Coronary artery (tissue), 2 donors: ENCODE data around the gene UMODL1.

ENCODE experiments used
- DNase-seq: peaks from one replicate; pipeline ENCODE4 v3.0.0-alpha.2; 2017; ENCODE audit warnings: low spot score
- H3K27ac ChIP-seq, 2 donors: fragments of 200-600 bp; sonication (generic); one replicate each; pipeline ENCODE4 v1.5.1; 2016 to 2019
- H3K4me3 ChIP-seq: fragments of 200-600 bp; sonication (generic); 2 replicates; pipeline ENCODE4 v1.5.1; 2016; ENCODE audit warnings: mild to moderate bottlenecking, moderate library complexity
- CTCF ChIP-seq: fragments of 200-600 bp; sonication (generic); IDR thresholded peaks from one replicate; pipeline ENCODE4 v1.5.1; 2019; ENCODE audit warnings: antibody characterized with exemption

UMODL1 gene

DNA sequence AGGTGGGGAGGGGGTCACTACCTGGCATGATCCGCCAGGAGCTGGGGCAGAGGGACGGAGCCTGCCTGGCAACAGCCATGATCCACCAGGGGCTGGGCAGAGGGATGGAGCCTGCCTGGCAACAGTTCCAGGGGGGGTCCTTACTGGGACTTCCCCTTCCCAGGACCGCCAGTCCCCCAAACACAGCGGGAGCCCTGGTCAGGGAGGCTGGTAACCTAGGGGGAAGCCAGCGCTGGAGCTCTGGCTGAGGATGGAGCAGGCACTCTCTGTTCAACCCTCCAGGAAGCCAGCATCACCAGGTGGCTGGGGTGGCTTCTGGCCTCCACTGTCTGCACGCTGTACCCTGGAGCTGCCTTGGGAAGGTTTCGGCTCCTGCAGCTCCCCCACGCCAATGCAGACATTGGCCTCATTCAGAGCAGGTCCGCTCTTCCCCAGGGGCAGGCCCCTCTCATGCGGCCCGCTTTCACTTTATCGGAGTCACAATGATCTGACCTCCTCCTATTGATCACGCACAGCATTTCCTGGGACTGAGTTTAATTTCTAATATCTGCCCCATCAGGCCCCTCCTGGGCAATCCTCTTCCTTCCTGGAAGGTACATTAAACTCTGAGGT lies 79.5 kb downstream of the UMODL1 start:
- Histone ChIP-seq H3K4me3 (no peak overlapping the region), H3K27ac (no peak overlapping the region)
- peak; percentile 70 for DNase-seq
- no peak for TF ChIP-seq CTCF

GRCh38 chr21:42151148-42151947 lies 80.2 kb downstream of the UMODL1 start:
- no peak overlapping the region for H3K4me3 ChIP-seq
- peak; percentile 72 for DNase-seq
- no peak overlapping the region for H3K27ac ChIP-seq
- no peak for TF ChIP-seq CTCF

DNA sequence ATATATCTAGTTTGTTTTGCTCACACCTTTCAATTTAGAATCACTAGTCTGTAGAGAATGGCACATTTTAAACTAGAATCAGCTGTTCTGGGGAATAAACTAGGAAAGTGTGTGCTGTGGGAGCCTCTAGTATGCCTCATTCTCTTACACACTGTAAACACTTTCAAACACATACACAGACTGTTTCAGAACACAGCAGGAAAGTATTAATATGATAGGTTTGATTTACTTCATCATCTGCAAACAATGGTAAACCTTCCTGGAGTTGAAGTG lies 80.8 kb downstream of the UMODL1 start:
- Histone ChIP-seq H3K27ac (no peak overlapping the region), H3K4me3 (no peak overlapping the region)
- no peak for TF ChIP-seq CTCF
- no peak for DNase-seq

DNA sequence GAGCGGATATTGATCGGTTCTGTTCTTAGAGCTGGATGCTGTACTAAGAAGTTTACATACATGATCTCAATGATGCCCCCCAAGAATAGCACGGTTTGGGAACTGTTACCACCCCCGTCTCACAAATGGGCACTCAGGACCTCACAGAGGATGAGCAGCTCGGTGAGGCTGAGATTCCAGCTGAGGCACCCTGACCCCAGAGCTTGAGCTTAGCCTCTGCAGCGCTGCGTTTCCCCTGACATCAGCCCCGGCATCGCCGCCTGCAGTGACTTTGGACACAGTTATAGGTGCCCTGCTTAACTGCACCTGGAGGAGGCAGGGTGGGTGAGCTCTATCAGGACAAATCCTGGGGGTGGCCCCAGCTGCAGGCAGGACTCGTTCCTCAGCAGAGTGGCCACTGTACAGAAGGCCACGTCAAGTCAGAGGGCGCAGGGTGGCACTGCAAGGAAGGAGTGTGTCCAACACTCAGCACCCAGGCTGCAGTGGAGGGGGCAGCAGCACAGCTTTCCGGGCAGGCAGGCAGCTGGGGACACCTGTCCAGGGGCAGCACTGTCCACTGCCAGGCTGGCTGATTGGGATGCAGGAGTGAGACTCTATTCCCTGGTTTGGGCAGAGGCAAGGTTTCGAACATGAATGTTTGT lies 82.0 kb downstream of the UMODL1 start:
- peak; percentile 67 for DNase-seq
- no peak for TF ChIP-seq CTCF
- no peak overlapping the region for H3K4me3 ChIP-seq
- no peak overlapping the region for H3K27ac ChIP-seq

- no peak for DNase-seq
- H3K27ac ChIP-seq: no peak overlapping the region
These were observed 82.6 kb downstream of the UMODL1 start for GRCh38 chr21:42153746-42154145.

GRCh38 chr21:42154237-42155044 lies 83.3 kb downstream of the UMODL1 start:
- TF ChIP-seq CTCF: no peak
- Histone ChIP-seq H3K27ac (no peak overlapping the region), H3K4me3 (no peak overlapping the region)
- no peak for DNase-seq

More at GRCh38 chr21:42153746-42154145, 82.6 kb downstream of the UMODL1 start:
- H3K4me3 ChIP-seq: no peak overlapping the region
- no peak for TF ChIP-seq CTCF
